HG03571 (cell line): ENCODE results near the gene PEX26.
"Not testable (repeated sequence)": the region's sequence is repeated elsewhere in the genome, so short reads cannot be mapped to it uniquely, and the experiment has no call there.

Experiments
- ATAC-seq: cut with Tn5 transposase; IDR thresholded peaks from one replicate; pipeline ENCODE4 v1.9.1; 2021; ENCODE audit not compliant: unreplicated experiment

The PEX26 gene

DNA sequence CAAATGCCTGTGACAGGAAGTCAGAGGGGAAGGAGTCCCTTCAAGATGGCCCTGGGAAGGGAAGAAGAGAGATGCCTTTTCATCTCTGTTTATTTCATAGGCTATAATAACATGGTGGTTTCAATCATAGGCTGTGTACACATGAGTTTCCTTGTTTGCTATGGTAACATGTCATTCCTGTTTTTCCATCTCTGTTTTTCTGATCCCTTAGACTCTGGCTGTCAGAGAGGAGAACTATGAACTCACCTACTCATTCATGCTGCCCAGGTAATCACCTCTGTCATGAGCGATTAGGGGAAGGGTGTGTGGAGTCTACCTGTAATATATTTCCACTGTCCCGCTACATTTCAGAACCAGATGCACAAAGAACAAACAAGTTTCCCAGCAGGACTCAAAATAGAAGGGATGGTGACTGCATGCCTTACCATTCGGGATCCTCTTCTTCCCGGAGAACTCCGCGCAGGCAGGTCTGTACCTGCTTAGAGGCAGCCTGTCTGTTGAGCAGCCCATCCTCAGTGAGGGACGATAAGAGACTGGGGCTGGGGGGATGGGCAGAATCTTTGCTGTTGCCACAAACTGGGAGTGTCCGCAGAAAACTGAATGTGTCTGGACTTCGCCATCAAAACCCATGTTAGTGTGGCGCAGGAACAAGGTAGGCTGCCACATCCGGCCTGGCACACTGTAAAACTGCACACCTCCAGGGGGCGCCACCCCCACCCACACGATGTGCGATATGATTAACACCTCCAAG is 7.1 kb upstream of the PEX26 start:
- ATAC-seq = no peak

DNA sequence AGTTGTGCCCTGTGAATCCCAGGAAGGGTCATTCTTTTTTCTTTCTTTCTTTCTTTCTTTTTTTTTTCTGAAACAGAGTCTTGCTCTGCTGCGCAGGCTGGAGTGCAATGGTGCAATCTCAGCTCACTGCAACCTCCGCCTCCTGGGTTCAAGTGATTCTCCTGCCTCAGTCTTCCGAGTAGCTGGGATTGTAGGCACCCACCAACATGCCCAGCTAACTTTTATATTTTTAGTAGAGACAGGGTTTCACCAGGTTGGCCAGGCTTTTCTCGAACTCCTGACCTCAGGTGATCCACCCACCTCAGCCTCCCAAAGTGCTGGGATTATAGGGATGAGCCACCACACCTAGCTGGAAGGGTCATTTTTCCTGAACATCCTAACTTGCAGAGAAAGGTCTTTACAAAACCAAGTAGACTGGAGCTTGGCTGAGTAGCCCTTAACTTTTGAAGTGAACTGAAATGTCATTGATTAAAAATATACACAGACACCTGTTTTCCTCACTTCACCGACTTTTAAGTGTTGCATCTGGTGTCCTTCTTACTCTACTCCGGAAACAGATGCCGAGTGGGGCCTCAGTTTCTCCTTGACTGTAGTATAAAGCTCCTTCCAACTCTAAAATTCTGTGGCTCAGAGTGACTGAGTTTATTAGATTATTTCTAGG is 6.4 kb upstream of the PEX26 start:
- not testable (repeated sequence) for ATAC-seq

DNA sequence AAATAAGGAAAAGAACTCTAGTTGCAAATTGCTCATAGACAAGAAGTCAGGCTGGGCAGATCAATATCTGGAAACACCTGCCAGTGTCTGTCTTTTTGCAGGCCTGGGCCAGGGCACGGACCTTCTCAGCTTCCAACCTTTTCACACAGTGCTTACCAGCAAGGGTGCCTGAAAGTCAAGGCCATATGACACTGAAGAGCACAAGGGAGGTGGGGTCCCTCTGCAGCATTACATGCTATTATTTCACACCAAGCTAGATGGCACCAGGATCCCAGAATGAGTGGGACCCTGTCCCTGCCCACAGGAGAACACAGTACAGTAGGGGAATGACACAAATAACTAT is 5.9 kb upstream of the PEX26 start:
- ATAC-seq = no peak

DNA sequence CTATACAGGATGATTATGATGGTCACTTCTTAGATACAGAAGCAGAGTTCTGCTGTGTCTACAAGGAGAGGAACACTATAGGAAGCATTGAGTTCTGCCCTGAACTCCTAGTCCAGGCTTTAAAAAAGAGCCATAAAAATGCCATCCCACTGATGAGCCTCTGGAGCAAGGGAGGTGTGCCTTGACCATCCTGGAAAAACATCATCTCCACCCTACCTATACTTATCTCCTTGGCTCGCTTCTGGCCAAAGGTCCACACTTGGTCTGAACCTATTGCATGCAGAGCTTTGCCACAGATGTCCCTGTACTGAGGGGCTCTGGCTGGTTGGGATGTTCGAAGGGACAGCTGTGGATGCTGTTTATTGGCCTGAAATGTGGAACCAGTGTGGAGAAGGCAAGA is 4.3 kb upstream of the PEX26 start:
- ATAC-seq = no peak

DNA sequence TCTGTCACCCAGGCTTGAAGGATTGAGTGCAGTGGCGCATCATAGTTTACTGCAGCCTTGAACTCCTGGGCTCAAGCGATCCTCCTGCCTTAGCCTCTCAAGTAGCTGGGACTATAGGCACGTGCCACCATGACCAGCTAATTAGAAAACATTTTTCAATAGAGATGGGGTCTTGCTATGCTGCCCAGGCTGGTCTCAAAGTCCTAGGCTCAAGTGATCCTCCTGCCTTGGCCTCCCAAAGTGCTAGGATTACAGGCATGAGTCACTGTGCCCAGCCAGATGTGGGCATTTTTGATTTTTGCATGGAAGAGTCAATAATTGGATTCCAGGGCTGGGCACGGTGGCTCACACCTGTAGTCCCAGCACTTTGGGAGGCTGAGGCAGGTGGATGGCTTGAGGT is 3.9 kb upstream of the PEX26 start:
- ATAC-seq = not testable (repeated sequence)

DNA sequence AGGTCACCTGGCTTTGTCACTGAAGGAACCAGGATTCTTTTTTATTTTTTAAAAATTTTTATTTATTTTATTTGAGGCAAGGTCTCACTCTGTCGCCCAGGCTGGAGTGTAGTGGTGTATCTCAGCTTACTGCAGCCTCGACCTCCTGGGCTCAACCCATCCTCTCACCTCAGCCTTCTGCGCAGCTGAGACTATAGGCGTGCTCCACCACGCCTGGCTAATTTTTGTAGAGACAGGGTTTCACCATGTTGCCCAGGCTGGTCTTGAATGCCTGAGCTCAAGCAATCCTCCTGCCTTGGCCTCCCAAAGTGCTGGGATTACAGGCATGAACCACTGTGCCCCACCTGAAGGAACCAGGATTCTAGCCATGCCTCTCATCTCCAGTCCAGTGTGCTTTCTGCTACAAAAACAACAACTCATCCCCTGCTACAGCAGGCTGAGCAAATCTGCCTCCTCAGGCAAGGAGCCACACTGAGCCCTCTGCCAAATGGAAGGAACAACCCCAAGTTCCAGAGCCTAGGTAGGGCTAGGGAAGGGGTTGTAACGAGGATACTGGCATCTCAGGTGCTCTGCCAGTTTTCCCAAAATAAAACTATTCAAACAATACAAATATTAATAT is 2.6 kb upstream of the PEX26 start:
- ATAC-seq = no peak

DNA sequence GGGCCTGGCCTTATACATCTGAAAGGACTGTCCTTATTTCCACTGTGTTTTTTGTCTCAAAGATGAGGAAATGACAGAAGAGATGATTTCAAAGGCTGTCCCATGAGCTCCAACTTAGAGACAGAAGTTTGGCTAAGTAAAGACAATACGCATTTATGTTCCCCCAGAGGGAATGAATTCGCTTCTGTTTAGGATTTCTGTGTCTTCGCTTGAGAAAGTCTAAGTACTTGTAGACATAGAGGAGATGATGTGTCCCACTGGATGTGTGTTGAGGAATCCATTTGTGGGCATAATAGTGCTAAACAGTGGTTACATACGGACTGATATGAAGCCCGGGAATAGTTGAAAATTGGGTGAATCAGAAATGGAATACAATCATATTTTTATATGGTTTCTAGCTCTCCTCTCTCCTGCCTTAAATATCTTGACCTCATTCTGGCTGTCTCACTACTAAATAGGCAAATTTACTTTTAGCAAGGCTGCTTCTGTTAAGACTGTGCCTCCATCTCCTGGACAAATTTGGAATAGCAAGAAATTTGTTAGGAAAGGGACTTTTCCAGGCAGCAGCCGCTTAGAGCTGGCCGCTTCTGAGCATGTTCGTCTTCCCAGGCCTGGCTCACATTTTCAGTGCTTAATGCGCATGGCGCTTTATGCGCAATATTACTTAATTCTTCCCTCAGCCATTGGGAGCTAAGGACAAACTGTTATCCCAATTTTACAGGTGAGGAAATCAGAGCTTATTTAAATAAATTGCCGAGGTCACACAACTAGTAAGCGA is 1.9 kb upstream of the PEX26 start:
- ATAC-seq = no peak

DNA sequence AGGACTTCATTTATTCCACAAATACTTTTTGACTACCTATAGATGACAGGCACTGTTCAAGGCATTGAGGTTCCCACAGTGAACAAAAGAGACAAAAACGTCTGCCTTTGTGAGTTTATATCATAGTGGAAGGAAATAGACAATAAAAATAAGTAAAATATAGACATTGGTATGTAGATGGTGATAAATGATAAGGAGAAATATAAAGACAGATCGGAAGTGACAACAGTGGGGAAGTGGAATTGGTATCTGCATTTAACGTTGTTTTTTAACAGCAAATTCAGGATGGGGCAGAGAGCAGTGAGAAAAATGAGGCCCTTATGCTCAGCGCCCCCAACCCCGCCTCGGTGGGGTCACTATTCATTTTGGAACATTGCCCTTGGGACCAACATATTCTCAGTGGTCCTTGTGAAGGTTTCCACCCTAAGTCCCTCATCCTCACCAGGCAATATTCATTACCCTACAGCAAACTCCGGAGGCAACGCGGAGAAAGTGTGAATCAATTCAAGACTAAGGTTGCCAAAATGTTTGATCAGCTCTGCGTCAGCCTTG is 627 bp upstream of the PEX26 start:
- peak; percentile 3 for ATAC-seq

DNA sequence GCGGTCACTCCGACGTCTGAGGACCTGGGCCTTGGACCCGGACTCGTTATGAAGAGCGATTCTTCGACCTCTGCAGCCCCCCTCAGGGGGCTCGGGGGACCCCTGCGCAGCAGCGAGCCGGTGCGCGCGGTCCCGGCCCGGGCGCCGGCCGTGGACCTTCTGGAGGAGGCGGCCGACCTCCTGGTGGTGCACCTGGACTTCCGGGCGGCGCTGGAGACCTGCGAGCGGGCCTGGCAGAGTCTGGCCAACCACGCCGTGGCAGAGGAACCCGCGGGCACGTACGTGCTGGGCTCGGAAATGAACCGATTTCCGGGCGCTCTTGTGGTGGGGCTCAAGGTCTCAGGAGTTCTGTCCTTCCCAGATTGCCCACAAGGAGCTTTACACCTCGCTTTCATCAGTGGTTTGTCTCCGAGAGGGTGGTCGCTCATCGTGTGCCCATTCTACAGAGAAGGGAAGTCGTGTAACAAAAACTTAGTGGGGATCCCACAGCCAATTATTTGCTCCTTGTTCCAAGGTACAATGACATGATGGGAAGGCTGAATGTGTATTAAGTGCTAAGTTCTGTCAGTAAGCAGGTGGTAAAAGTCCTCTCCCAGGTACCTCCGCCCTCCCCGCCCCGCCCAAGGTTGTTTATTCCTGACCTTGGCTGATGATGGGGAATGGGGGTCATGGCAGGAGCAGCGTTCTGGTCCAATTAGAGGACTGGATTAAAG is 695 bp downstream of the PEX26 start:
- ATAC-seq = peak; percentile 25

DNA sequence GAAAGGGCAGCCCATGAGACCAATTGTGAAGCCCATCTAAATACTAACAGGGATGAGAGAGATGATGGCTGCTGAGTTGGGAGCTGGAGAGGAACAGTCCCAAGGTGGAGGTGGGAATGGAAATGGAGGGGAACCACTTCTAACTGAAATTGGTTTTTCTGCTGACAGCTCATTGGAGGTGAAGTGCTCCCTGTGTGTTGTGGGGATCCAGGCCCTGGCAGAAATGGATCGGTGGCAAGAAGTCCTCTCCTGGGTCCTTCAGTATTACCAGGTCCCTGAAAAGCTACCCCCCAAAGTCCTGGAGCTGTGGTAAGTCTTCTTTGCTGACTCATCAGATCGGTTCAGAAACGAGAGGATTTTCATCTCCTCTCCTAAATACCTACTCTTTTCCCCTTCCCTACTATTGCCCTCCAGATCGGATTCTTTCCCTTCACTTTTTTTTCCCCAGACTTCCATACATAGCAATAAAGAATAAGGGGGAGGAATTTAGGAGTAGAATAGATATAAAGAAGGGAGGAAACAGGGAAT is 2.0 kb downstream of the PEX26 start:
- ATAC-seq = no peak

DNA sequence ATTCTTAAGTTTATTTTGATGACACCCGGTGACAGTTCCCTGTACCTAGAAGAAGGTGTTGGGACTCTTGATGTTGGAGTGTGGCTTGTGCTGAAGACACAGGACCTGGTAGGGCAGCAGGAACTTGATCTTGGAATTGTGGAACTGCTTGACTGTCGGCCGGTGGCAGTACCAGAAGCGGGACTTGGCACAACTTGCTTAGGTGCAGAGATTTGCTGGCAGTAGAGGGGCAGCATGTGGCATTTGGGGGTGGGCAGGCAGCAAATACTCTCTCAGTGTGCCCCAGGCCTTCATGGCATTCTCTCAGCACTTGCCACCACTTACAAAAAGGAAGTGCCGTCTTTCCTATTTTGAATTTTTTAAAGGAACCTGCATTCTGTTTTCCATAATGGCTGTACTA is 3.6 kb downstream of the PEX26 start:
- ATAC-seq = no peak

DNA sequence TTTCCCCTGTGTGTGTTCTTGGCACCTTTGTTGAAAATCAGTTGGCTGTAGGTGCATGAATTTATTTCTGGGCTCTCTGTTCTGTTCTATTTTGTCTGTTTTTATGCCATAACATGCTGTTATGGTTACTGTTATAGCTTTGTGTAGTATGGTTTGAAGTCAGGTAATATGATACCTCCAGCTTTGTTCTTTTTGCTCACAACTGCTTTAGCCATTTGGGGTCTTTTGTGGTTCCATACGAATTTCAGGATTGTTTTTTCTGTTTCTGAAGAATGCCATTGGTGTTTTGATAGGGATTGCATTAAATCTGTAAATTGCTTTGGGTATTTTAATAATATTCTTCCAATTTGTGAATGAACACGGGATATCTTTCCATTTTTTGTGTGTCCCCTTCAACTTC is 4.7 kb downstream of the PEX26 start:
- no peak for ATAC-seq

DNA sequence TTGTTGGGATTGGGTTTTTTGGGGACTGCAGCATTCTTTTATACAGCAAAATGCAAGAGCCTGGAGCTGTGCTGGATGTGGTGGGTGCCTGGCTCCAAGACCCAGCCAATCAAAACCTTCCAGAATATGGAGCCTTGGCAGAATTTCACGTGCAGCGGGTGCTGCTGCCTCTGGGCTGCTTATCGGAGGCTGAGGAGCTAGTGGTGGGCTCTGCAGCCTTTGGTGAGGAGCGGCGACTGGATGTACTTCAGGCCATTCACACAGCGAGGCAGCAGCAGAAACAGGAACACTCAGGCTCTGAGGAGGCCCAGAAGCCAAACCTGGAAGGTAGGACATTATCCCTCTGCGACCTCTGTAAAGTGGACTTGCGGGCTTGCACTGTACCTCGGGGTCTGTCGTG is 5.6 kb downstream of the PEX26 start:
- no peak for ATAC-seq

DNA sequence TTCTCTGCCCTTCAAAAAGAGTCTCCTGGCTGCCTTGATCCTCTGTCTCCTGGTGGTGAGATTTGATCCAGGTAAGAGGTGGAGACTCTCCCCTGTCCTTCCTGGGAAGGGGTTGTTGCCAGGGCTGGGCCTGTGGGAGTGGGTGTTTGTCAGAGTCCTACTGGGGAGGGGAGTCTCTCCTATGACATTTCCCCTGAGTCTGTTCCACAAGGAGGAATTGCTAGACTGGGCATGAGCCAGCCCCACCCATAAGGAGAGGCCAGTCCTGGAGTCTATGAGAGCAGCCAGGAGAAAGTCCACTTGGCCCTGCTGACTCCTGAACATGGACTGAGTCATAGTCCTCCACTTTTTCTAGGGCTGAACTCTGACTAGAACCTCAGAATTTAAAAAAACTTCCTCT is 7.4 kb downstream of the PEX26 start:
- no peak for ATAC-seq

DNA sequence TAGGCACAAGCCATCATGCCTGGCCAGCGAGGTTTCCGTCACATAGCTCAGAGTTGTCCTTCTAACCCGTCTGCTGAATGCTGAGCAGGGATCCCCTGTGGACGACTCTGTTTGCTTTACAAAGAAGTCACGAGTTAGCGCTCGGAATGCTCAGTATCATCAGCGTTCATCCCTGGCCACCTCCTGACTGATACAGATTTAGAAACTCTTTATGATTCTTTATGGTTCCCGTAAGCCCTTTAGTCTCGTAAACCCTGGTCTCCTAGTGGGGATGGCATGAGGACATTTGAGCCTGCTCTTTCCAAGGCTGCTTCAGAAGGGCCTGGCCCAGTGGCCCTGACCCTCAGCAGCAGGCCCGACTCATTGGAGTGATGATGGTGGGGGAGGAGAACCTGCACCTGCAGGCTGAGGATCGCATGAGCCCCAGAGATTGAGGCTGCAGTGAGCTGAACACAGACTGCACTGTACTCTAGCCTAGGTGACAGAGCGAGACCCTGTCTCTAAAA is 9.6 kb downstream of the PEX26 start:
- no peak for ATAC-seq

DNA sequence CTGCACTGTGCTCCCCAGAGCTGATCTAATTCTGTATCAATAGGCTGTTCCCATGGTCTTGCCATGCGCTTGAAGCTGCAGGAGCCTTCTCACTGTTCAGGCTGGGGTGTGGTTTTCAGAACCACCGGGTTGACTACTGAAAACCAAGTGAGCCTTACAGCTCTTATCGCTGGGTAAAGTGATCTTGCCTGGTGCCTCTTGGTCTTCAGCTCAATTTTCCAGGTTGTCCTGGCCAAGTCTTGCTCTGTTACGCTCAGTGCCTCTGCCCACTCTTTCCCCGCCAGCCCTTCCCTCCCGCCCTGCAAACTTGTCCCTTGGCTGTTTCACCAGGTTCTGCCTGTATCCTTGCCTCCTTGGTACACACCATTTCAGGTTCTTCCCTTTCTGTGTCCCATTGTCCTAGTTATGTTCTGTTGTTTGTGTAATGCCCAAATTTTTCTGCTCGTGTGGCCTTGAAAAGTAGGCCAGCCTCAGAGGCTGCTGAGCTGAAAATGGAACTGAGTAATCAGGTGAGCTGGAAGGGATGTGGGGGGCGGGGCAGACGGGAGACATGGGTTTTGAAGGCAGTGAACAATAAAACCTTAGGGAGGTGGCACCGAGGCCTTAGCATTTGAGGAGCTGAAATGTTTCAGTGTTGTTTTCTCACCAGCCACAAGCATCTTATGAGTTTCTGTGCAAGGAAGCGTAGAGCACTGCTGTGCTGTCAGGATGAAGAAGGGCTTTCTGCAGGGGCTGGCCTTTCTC is 11.2 kb downstream of the PEX26 start:
- ATAC-seq = peak; percentile 42

DNA sequence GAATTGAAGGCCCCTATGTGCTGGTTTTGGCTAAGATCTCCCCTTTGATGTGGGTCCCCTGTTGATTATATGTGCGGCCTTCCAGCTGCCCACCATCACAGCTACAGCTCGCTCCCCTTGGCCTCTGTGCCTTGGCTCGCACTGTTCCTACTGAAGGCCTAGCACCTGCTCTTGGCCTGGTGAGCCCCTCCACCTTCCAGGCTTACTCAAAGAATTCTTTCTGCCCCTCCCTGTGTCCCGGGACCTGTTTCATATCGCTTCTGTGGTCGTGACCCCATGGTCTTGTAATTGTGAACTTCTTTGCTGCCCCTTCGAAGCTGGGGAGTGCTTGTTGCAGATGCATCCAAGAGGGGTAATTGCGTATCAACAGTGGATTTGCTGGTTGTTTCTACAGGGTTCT is 12.5 kb downstream of the PEX26 start:
- ATAC-seq = no peak

DNA sequence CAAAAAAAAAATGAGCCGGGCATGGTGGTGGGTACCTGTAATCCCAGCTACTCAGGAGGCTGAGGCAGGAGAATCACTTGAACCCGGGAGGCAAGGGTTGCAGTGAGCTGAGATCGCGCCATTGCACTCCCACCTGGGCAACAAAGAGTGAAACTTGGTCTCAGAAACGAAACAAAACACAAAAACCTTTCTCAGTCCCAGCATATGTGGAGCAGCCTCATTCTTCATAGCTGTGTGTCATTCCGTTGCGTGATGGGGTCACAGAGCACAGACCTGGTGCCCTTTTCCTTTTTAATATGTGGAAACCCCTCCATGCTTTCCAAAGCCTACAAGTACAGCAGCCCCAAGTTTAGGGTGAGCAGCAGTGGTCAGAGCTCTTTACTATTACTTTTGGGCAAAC is 13.7 kb downstream of the PEX26 start:
- no peak for ATAC-seq

DNA sequence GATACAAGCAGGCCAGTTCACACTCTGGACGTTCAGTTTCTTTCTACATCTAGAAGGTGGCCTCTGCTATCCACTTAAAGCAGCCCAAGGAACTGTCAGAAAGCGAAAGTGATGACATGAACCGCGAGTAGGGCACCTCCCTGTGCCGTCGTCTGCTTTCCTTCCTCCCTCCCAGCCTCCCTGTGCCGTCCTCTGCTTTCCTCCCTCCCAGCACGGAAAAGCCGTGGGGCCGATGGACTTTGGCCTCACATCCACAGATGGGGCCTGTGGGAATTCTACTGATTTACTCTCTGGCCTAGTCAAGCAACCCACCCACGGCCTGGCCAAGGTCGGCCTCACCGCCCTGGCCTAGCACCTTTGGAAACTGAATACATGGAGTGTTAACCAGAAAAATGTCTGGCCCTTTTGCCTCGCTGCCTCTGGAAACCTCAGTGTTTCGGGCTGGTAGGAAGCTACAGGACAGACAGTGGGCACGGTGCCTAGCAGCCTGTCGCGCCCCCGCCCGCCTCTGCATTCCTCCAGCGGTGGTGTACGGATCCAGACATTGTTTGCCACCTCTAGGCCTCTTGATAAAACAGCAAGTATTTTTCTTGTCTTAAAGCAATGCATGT is 14.2 kb downstream of the PEX26 start:
- no peak for ATAC-seq
